Gastroesophageal sphincter (tissue), 3 donors: ENCODE measurements around the gene CAMK2B.

Source experiments
- CTCF ChIP-seq, 4 experiments: fragments of 200-600 bp in 2 of 4; fragments of 450-650 bp in 2 of 4; sonication (generic) in 1 of 4; IDR thresholded peaks; one replicate each; pipeline ENCODE4 v1.5.1; 2017 to 2019; ENCODE audit warnings: antibody characterized with exemption in 4 of 4, mild to moderate bottlenecking in 2 of 4, moderate library complexity in 2 of 4
- EP300 ChIP-seq: sonication (generic); formaldehyde crosslinking; IDR thresholded peaks from one replicate; pipeline ENCODE4 v1.6.1; 2017; ENCODE audit warnings: antibody characterized with exemption, mild to moderate bottlenecking
- POLR2A ChIP-seq, 2 donors: fragments of 450-650 bp; IDR thresholded peaks; one replicate each; pipeline ENCODE4 v1.6.1; 2017; ENCODE audit warnings: antibody characterized with exemption in 2 of 2, mild to moderate bottlenecking in 2 of 2, moderate library complexity in 1 of 2
- POLR2AphosphoS5 ChIP-seq: sonication (generic); formaldehyde crosslinking; IDR thresholded peaks from one replicate; pipeline ENCODE4 v1.6.1; 2017; ENCODE audit warnings: antibody characterized with exemption

GRCh38 chr7:44251881-44252280 lies 73.5 kb downstream of the CAMK2B start:
- TF ChIP-seq POLR2A (IDR thresholded peaks at IDR 0.05) (no peak), CTCF (IDR thresholded peaks at IDR 0.05) (no peak), POLR2AphosphoS5 (no peak), EP300 (no peak)
